Osteoblast (primary cell): ENCODE data around the gene DNAH10. TPM values are rescaled to one million over a fixed set of nuclear protein-coding genes. Genes with fewer than 3 reads are reported as not detected.

ENCODE experiments used
- DNase-seq: peaks from one replicate; pipeline ENCODE4 v3.0.0; 2011; ENCODE audit warnings: low spot score, mixed read lengths; ENCODE audit not compliant: insufficient read length; ENCODE audit errors: missing footprints
- H2AFZ ChIP-seq: 2 replicates; pipeline ENCODE4 v1.6.0; 2011; ENCODE audit warnings: mild to moderate bottlenecking, low read length
- H3K27ac ChIP-seq: 2 replicates; pipeline ENCODE4 v1.5.1; 2011; ENCODE audit warnings: mild to moderate bottlenecking, low read depth, low read length, moderate library complexity
- H3K27me3 ChIP-seq: 2 replicates; pipeline ENCODE4 v1.6.0; 2012; ENCODE audit warnings: mild to moderate bottlenecking, control low read depth, inconsistent platforms, low read length, moderate library complexity; ENCODE audit not compliant: insufficient read depth
- H3K36me3 ChIP-seq: 2 replicates; pipeline ENCODE4 v1.5.1; 2011; ENCODE audit warnings: mild to moderate bottlenecking, low read length, control low read depth, moderate library complexity; ENCODE audit not compliant: insufficient read depth
- H3K4me1 ChIP-seq: 2 replicates; pipeline ENCODE4 v1.5.1; 2011; ENCODE audit warnings: mild to moderate bottlenecking, low read length, control low read depth, moderate library complexity; ENCODE audit not compliant: insufficient read depth
- H3K4me2 ChIP-seq: 2 replicates; pipeline ENCODE4 v1.6.0; 2011; ENCODE audit warnings: mild to moderate bottlenecking, low read length; ENCODE audit not compliant: insufficient read depth
- H3K4me3 ChIP-seq: fragments of 200-600 bp; sonication (generic); 3 replicates; pipeline ENCODE4 v1.5.1; 2012; ENCODE audit warnings: mild to moderate bottlenecking, low read length, inconsistent platforms; ENCODE audit not compliant: insufficient read depth
- H3K79me2 ChIP-seq: 2 replicates; pipeline ENCODE4 v1.6.0; 2012; ENCODE audit warnings: mild to moderate bottlenecking, low read length, control low read depth, inconsistent platforms; ENCODE audit not compliant: insufficient read depth
- H3K9me3 ChIP-seq: 2 replicates; pipeline ENCODE4 v1.5.1; 2011; ENCODE audit warnings: low read depth, low read length, control low read depth
- H4K20me1 ChIP-seq: 2 replicates; pipeline ENCODE4 v1.6.0; 2012; ENCODE audit warnings: mild to moderate bottlenecking, low read length, control low read depth; ENCODE audit not compliant: insufficient read depth
- CTCF ChIP-seq: IDR thresholded peaks from 2 replicates; pipeline ENCODE4 v1.5.1; 2011; ENCODE audit warnings: mild to moderate bottlenecking, low read depth, low read length, moderate library complexity; ENCODE audit errors: extremely low read depth
- total RNA-seq: library from RNA; depleted of rRNA; stranded (reverse); fragments of >200 nt; gene quantifications from 2 replicates; pipeline ENCODE4 v1.2.3, GENCODE V29; 2012

DNAH10 gene
- total RNA-seq, 1 donor, result 0.72 TPM

GRCh38 chr12:123794027-123794426 lies 31.9 kb downstream of the DNAH10 start:
- no peak overlapping the region for H3K27ac ChIP-seq
- no peak overlapping the region for H3K4me2 ChIP-seq
- no peaks in the 10 kb centered on the region for H3K4me1 ChIP-seq
- no peak for TF ChIP-seq CTCF
- no peaks in the 10 kb centered on the region for H3K9me3 ChIP-seq
- no peak overlapping the region for H2AFZ ChIP-seq
- H3K79me2 ChIP-seq, result no peaks in the 10 kb centered on the region
- DNase-seq, result no peak
- H3K27me3 ChIP-seq, result peaks cover 5% of the 10 kb centered on the region
- H4K20me1 ChIP-seq, result no peaks in the 10 kb centered on the region
- H3K36me3 ChIP-seq, result no peaks in the 10 kb centered on the region
- no peak overlapping the region for H3K4me3 ChIP-seq

GRCh38 chr12:123798518-123798917 lies 36.4 kb downstream of the DNAH10 start:
- Histone ChIP-seq H4K20me1 (no peaks in the 10 kb centered on the region), H2AFZ (no peak overlapping the region), H3K4me3 (no peak overlapping the region), H3K36me3 (no peaks in the 10 kb centered on the region), H3K27me3 (peaks cover 3% of the 10 kb centered on the region), H3K4me2 (no peak overlapping the region), H3K4me1 (no peaks in the 10 kb centered on the region), H3K79me2 (no peaks in the 10 kb centered on the region), H3K9me3 (no peaks in the 10 kb centered on the region), H3K27ac (no peak overlapping the region)
- TF ChIP-seq CTCF, result no peak
- DNase-seq, result no peak

GRCh38 chr12:123799227-123799626 lies 37.1 kb downstream of the DNAH10 start:
- Histone ChIP-seq H3K27me3 (peaks cover 3% of the 10 kb centered on the region), H3K36me3 (no peaks in the 10 kb centered on the region), H3K4me3 (no peak overlapping the region), H4K20me1 (no peaks in the 10 kb centered on the region), H3K4me1 (no peaks in the 10 kb centered on the region), H2AFZ (no peak overlapping the region), H3K4me2 (no peak overlapping the region), H3K27ac (no peak overlapping the region), H3K9me3 (no peaks in the 10 kb centered on the region), H3K79me2 (no peaks in the 10 kb centered on the region)
- DNase-seq, result no peak
- TF ChIP-seq CTCF, result no peak

GRCh38 chr12:123801573-123802178 lies 39.6 kb downstream of the DNAH10 start:
- H4K20me1 ChIP-seq, result no peaks in the 10 kb centered on the region
- DNase-seq, result peak; percentile 87
- H3K4me2 ChIP-seq, result no peak overlapping the region
- peaks cover 3% of the 10 kb centered on the region for H3K27me3 ChIP-seq
- TF ChIP-seq CTCF, result peak; percentile 59
- H2AFZ ChIP-seq, result no peak overlapping the region
- H3K27ac ChIP-seq, result no peak overlapping the region
- no peak overlapping the region for H3K4me3 ChIP-seq
- H3K4me1 ChIP-seq, result no peaks in the 10 kb centered on the region
- no peaks in the 10 kb centered on the region for H3K79me2 ChIP-seq
- no peaks in the 10 kb centered on the region for H3K36me3 ChIP-seq
- no peaks in the 10 kb centered on the region for H3K9me3 ChIP-seq
